Activated naive CD4-positive, alpha-beta T cell treated with anti-CD3 and anti-CD28 coated beads, Interleukin-2, amount 50 U/mL, for 72 hours (primary cell): ENCODE data around the gene NDUFC2. TPM values are rescaled to one million over a fixed set of nuclear protein-coding genes. Genes with fewer than 3 reads are reported as not detected.

Experiments used
- ATAC-seq, 2 donors: fragments of 150-1000 bp; cut with Tn5 transposase; 2 replicates each; pipeline ENCODE4 v1.10.0; 2021; ENCODE audit warnings: mild to moderate bottlenecking in 2 of 2, moderate library complexity in 2 of 2
- DNase-seq, 2 donors: peaks; one replicate each; pipeline ENCODE4 v3.0.0; 2021 to 2022; ENCODE audit warnings: low spot score in 2 of 2
- H3K27ac Mint-ChIP-seq, 2 donors: one replicate each; pipeline ENCODE4 v1.8.0; 2022; ENCODE audit warnings: mild to moderate bottlenecking in 2 of 2, mixed read lengths in 2 of 2
- H3K36me3 Mint-ChIP-seq, 2 donors: one replicate each; pipeline ENCODE4 v1.8.0; 2022; ENCODE audit warnings: mixed read lengths in 2 of 2
- H3K9me3 Mint-ChIP-seq, 2 donors: one replicate each; pipeline ENCODE4 v1.8.0; 2022; ENCODE audit warnings: mixed read lengths in 2 of 2
- total RNA-seq, 2 donors: library from RNA; stranded (reverse); gene quantifications; one replicate each; pipeline ENCODE4 v1.2.3, GENCODE V29; 2022

The NDUFC2 gene
- total RNA-seq, 2 donors from 2014 or later, result 64.6 to 178 TPM

DNA sequence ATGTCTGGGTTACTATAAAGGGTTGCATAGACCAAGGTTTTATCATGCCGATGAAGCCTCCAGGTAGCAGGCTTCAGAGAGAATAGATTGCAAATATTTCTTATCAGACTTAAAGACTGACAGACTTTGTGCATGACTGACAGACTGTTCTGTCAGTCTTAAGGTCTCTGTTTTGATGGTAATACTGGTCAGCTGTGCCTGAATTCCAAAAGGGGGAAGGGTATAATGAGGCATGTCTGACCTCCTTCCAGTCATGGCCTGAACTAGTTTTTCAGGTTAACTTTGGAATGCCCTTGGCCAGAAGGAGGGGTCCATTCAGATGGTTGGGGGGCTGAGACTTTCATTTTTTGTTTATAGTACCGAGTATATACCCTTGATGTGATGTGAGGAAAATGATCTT, 51.9 kb downstream of the NDUFC2 start:
- ATAC-seq, result no peak
- H3K27ac Mint-ChIP-seq, result no peak overlapping the region

DNA sequence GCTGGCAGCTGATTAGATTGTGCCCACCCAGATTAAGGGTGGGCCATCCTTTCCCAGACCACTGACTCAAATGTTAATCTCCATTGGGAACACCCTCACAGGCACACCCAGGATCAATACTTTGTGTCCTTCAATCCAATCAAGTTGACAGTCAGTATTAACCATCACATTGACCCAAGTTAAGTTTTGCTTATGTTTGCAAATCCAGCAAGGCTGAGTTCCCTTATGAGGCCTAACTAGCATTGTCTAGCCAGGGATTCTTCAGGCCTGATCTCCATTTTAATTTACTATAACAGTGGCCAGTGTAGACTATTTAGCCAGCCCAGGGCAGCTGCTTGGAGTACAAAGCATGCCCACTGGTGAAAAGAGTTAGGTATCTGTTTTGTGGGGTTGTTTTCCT, 54.3 kb downstream of the NDUFC2 start:
- Mint-ChIP-seq H3K9me3 (no peaks in the 10 kb centered on the region), H3K36me3 (no peaks in the 10 kb centered on the region), H3K27ac (no peak overlapping the region)
- ATAC-seq (no peak), DNase-seq (no peak)

More for the DNA sequence above, 51.9 kb downstream of the NDUFC2 start:
- Mint-ChIP-seq H3K9me3 (no peaks in the 10 kb centered on the region), H3K36me3 (no peaks in the 10 kb centered on the region)
- no peak for DNase-seq

DNA sequence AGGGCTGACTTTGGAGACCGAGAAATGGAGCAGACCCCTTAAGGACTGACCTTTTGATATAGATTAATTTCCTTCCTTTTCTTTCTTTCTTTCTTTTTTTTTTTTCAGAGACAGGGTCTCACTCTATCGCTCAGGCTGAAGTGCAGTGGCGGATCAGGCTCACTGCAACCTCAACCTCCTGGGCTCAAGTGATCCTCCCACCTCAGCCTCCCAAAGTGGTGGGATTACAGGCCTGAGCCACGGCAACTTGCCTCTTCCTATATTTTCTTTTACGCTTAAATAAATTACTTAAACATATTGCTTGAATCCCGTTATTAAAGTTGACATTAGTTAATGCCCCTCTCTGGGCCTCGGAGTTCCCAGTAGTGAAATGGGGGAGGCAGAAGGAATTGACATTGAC, 56.2 kb downstream of the NDUFC2 start:
- DNase-seq, result no peak
- no peak overlapping the region for H3K27ac Mint-ChIP-seq
- H3K36me3 Mint-ChIP-seq, result no peaks in the 10 kb centered on the region
- no peak for ATAC-seq
- no peaks in the 10 kb centered on the region for H3K9me3 Mint-ChIP-seq

DNA sequence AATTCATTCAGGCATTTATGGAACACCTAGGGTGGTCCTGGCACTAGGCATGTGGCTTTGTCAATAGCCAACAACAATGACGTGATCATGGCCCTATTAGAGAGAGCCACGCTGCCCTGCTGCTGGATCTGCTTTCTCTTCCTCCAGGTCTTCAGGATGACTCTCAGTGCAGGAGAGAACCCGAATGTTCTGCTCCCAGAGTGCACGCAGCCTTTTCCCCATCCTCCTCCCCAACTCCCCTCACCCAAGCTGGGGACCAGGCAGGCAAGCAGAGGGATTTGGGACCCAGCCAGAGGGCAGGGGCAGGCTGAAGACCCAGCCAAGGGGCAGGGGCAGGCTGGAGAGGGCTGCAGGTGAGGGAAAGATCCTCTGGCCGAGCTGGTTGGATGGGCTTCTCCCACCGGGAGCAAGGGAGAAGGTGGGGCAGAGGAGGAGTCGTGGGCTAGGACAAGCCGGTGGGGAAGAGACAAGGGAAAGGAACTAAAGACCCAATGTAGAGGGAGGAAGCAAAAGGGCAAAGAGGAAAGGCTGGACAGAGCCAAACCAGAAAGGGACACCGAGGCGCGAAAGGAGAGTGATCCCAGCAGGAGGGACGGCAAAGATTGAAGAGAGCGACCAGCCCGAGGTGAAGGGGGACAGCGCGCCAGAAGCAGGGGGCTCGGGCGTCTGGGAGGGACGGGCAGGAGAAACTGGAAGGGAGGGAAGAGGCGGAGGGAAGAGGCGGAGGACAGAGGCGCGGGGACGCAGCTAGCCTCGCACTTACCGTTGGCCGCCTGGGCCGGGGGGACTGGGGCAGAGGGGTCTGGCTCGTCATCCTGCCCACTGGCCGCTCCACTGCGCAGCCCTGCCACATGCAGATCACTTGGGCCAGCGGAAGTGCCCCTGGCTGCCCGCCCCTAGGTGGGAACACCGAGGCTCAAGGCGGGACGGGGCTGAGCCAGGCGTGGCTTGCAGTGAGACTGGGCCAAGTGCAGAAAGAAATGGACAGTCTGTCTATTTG, 57.0 kb downstream of the NDUFC2 start, which contains the start of gene KCTD14:
Gene KCTD14, minus strand, starts transcription at position 880 of the 1,000 bp plus-strand sequence. Its CDS starts 27 bp downstream, at position 853.
- H3K36me3 Mint-ChIP-seq, result no peaks in the 10 kb centered on the region
- no peaks in the 10 kb centered on the region for H3K9me3 Mint-ChIP-seq
- H3K27ac Mint-ChIP-seq, result no peak within 1 kb of the TSS
- DNase-seq (no peak), ATAC-seq (no peak)

DNA sequence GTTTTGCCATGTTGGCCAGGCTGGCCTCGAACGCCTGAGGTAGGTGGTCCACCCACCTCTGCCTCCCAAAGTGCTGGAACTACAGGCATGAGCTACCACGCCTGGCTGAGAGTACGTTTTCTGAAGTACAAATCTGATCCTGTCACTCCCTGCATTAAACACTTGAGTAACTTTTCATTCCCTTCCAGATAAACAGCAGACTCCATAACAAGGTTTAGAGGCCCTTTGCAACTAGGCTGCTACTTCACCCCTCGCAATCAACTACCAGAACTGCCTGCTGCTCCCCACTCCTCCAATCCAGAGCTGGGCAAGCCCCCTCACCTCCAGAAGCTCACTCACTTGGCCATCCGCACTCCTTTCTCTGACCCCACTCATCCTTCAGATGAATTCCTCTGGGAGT, 58.1 kb downstream of the NDUFC2 start:
- no peak for ATAC-seq
- H3K36me3 Mint-ChIP-seq, result no peaks in the 10 kb centered on the region
- no peak overlapping the region for H3K27ac Mint-ChIP-seq
- H3K9me3 Mint-ChIP-seq, result no peaks in the 10 kb centered on the region
- DNase-seq, result no peak

DNA sequence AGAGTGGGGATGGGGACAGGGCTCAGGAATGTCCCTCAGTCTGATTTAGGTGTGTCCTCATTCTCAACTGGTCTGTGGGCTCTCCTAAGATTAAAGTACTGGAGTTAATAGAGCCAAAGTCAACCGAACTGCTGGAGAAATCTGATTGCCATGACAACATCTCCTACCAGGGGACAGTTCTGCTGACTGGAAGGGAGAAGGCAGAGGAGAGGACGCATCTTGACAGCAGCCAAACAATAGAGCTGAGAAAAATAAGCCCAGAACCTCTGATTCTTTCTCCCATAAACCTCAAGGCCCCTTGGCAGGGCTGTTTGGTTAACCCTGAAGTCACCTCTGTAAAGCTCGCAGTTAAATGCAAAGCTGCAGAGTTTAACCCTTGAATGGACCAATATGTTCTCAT, 59.4 kb downstream of the NDUFC2 start:
- no peak for DNase-seq
- no peak overlapping the region for H3K27ac Mint-ChIP-seq
- no peaks in the 10 kb centered on the region for H3K9me3 Mint-ChIP-seq
- ATAC-seq, result no peak
- no peaks in the 10 kb centered on the region for H3K36me3 Mint-ChIP-seq

DNA sequence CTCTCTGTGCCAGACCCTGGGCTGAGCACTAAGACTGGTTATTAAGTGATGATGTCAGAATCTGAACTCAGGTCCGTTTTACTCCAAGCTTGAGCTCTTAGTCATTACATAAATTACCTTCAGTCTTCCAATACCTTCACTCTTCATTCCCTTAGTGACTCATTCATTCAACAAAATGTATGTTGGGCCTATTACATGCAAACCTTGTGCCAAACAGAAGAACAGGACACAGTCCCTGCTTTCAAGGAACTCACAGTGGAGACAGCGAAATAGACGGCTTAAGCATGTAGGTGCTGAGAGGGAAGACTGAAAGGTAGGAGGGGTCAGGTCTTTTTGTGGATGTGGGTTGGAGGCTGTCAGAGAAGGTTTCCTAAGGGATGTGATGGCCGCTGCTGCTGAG, 59.9 kb downstream of the NDUFC2 start:
- ATAC-seq (no peak), DNase-seq (no peak)
- no peaks in the 10 kb centered on the region for H3K9me3 Mint-ChIP-seq
- no peak overlapping the region for H3K27ac Mint-ChIP-seq
- no peaks in the 10 kb centered on the region for H3K36me3 Mint-ChIP-seq

Other genes with a start within 250 kb of the NDUFC2 start
- 10 to 100 TPM; 48.6 to 72.7 TPM for gene INTS4, start 85.2 kb downstream of the NDUFC2 start, total RNA-seq
- gene KCTD14, start 56.6 kb downstream of the NDUFC2 start, total RNA-seq, result under 1 TPM; 0.19 to 0.23 TPM
- not detected for gene THRSP, start 16.0 kb downstream of the NDUFC2 start, total RNA-seq
- gene ALG8, start 59.8 kb upstream of the NDUFC2 start, total RNA-seq, result 10 to 100 TPM; 42.9 to 72.1 TPM
- gene KCTD21, start 108.8 kb upstream of the NDUFC2 start, total RNA-seq, result 10 to 100 TPM in 1 of 2 donors, 1 to 10 TPM in 1; 6.6 to 12.2 TPM
- gene USP35, start 109.1 kb upstream of the NDUFC2 start, total RNA-seq, result 10 to 100 TPM; 16.3 to 21.8 TPM